Stimulated activated CD4-positive, alpha-beta T cell treated with anti-CD3 and anti-CD28 coated beads, Interleukin-15, amount 100 ng/mL, for 1 hour (primary cell): Measurements from ENCODE around the gene RAB40B.
"Not testable (repeated sequence)": the region's sequence is repeated elsewhere in the genome, so short reads cannot be mapped to it uniquely, and the experiment has no call there.

ENCODE experiments used
- DNase-seq, 2 donors: peaks; one replicate each; pipeline ENCODE4 v3.0.0-alpha.2; 2020; ENCODE audit warnings: low read depth in 1 of 2, low spot score in 1 of 2

The RAB40B gene

GRCh38 chr17:82668631-82669099 lies 29.8 kb downstream of the RAB40B start:
- no peak for DNase-seq

- no peak for DNase-seq
These were observed 30.4 kb downstream of the RAB40B start for GRCh38 chr17:82668024-82668630.

GRCh38 chr17:82667668-82668000 lies 30.9 kb downstream of the RAB40B start:
- no peak for DNase-seq

GRCh38 chr17:82666931-82667667 lies 31.4 kb downstream of the RAB40B start:
- no peak for DNase-seq

- no peak for DNase-seq
These were observed 32.6 kb downstream of the RAB40B start for GRCh38 chr17:82665891-82666290.

- no peak for DNase-seq
These were observed 33.3 kb downstream of the RAB40B start for GRCh38 chr17:82665217-82665616.

- DNase-seq = no peak
These were observed 33.8 kb downstream of the RAB40B start for GRCh38 chr17:82664701-82665182.

- no peak for DNase-seq
These were observed 34.3 kb downstream of the RAB40B start for GRCh38 chr17:82664276-82664575.

GRCh38 chr17:82663381-82664275 lies 34.9 kb downstream of the RAB40B start:
- DNase-seq = no peak

- no peak for DNase-seq
These were observed 35.7 kb downstream of the RAB40B start for GRCh38 chr17:82662711-82663261.

GRCh38 chr17:82661717-82662683 lies 36.5 kb downstream of the RAB40B start:
- DNase-seq = no peak

GRCh38 chr17:82659886-82660285 lies 38.6 kb downstream of the RAB40B start:
- DNase-seq = no peak

GRCh38 chr17:82658796-82659452 lies 39.6 kb downstream of the RAB40B start:
- no peak for DNase-seq

GRCh38 chr17:82658331-82658730 lies 40.2 kb downstream of the RAB40B start:
- no peak for DNase-seq

GRCh38 chr17:82657926-82658325 lies 40.6 kb downstream of the RAB40B start:
- no peak for DNase-seq

- DNase-seq = no peak
These were observed 42.2 kb downstream of the RAB40B start for GRCh38 chr17:82656266-82656665.

- no peak for DNase-seq
These were observed 43.0 kb downstream of the RAB40B start for GRCh38 chr17:82655523-82655922.

GRCh38 chr17:82655038-82655479 lies 43.4 kb downstream of the RAB40B start:
- DNase-seq = no peak

- not testable (repeated sequence) for DNase-seq
These were observed 43.9 kb downstream of the RAB40B start for GRCh38 chr17:82654611-82655010.
